GM19240 (cell line): ENCODE results near the gene ABTB2.
A peak's percentile ranks its signal among the peaks of the same experiment; 100 is the strongest.

Experiments
- DNase-seq: peaks from one replicate; pipeline ENCODE4 v3.0.0; 2011; ENCODE audit warnings: low spot score; ENCODE audit not compliant: insufficient read length

The ABTB2 gene

GRCh38 chr11:34124885-34125668 lies 232.7 kb downstream of the ABTB2 start:
- no peak for DNase-seq

GRCh38 chr11:34120651-34121050 lies 237.2 kb downstream of the ABTB2 start:
- no peak for DNase-seq

DNA sequence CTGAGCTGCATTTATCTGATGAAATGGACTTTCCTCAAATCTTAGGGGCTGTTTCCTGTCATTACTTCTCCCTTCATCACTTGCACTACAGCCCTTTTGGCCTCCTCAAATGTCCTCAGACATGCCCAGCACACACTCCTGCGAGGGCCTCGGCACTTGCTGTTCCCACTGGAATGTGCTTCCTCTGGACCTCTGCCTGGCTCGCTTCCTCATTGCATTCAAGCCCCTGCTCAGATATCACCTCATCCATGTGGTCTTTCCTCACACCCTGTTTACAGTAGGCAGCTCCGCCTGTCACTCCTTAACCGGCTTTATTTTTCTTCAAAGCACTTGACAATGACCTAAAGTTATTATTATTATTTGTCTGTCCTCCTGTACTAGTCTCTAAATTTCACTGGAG lies 243.3 kb downstream of the ABTB2 start:
- DNase-seq: no peak

GRCh38 chr11:34114014-34114413 lies 243.8 kb downstream of the ABTB2 start:
- no peak for DNase-seq

- DNase-seq: no peak
Observed at GRCh38 chr11:34111722-34112270, 246.0 kb downstream of the ABTB2 start.

DNA sequence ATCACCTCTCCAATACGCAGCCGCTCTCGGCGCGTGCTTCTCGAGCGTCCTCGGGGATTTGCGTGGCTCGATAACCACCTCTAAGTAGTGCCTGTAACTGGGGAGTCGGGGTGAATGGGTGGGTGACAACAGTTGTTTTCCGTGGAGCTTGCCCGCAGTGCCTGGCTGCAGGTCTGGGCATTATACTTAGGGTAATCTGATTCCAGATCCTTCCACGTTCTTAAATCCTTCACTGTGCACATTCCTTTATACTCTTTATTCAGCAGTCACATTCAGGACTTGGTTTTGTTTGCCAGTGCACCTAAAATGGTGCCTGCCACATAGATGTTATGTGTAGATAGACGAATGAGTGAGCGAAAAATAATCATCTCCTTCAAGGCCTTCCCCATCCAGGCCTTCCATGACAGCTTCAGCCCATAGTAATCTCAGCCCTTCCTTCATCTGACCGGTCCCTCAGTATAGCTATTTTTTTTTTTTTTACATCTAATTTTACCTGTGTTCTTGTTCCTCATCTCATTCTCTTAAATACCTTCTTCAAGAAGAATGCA lies 251.8 kb downstream of the ABTB2 start:
- no peak for DNase-seq

DNA sequence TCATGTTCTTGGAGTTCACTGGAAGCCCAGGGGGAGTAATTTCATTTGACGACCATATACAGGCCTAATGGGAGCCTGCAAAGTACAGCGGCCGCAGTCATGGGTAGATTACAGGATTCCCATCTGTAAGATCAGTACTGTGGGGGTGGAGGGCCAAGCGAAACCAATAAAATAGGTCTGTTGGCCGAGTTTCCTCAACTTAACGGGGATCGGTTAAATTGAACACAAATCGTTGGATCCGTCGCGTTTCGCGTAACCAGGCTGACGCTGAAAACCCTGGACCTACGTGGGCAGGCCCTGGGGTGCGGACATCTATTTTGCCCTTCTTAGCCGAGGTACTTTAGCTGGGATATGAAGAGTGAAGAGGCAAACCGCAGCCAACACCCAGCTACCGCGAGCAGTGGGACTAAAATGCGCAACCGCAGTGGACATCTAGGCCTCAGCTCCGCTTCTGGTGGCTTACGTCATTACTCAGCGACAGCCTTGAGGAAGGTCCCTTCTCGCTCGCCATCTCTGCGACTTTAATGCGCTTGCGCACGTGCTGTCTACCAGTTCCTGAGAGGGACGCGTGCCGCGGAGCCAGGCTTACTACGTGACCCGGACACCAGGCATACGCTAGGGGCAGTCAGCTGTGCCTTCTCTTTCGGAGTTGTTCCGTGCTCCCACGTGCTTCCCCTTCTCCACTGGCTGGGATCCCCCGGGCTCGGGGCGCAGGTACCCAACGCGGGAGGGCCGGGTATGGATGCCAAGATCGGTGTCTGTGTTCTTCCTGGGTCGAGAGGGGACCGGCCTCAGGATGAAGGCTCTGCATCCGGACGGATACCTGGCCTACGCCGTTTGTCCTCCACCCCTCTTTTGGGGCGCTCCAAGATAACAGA lies 252.5 kb downstream of the ABTB2 start, which contains the start of gene NAT10:
Gene NAT10 (plus strand): TSS at position 551 of the 878 bp plus-strand sequence. CDS start 2,597 bp downstream, outside the sequence.
- peak; percentile 87 for DNase-seq

GRCh38 chr11:34104680-34105078 lies 253.1 kb downstream of the ABTB2 start:
- no peak for DNase-seq
